GM21717 (cell line): Measurements from ENCODE around the gene RALGPS1.

Experiments used
- ATAC-seq: cut with Tn5 transposase; IDR thresholded peaks from one replicate; pipeline ENCODE4 v1.9.1; 2021; ENCODE audit warnings: mild to moderate bottlenecking, moderate library complexity; ENCODE audit not compliant: unreplicated experiment

Gene RALGPS1

DNA sequence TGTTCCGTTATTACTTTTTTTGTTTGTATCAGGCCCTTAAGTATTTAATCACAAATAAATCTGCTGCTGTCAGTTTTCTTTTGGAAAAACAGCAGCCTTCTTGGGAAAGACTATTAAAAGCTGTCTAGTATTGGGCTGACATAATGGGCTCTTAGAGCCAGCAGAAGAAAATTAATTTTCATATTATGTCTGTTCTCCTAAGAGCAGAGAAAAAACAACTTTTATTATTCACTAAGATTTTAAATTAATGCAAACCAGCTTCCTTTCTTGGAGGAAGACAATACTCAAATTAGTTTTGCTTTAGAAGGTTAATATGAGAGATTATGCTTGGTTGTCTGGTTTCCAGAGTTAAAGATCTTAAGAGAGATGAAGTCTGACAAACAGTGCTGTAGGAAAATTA lies 319.4 kb downstream of the RALGPS1 start:
- no peak for ATAC-seq

DNA sequence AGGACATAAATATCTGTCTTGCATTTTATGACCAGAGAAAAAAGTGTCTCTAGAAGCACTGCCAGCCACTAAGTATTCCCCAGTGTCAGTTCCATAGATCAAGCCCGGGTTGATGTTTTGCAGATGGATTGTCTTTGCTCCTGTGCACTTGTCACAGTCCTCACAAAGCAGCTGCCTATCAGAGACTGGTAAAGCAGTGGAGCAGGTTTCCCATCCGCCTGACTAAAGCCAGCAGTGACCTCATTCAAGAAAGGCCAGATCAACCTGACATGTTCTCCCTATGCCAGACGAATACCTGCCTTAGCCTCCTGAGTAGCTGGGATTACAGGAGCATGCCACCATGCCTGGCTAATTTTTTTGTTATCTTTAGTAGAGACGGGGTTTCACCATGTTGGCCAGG lies 323.2 kb downstream of the RALGPS1 start:
- ATAC-seq: no peak

DNA sequence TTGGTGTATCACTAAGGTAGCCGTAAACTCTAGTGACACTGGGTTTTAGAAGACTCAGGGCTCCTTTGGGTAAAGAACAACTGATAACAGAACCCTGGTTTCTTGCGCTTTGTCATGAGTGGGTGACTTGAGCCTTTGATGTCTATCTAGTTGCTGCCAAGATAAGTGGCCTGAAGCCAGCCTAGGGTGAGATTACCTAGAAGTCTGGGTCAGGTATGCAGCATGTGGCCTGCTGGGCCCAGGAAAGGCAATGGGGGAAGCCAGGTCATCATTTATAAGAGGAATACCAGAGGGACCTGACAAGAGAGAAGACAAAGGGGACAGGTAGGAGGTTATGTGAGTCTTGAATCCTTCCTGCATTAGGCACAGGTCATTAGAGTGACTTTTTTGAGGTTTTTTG lies 326.8 kb downstream of the RALGPS1 start:
- no peak for ATAC-seq

DNA sequence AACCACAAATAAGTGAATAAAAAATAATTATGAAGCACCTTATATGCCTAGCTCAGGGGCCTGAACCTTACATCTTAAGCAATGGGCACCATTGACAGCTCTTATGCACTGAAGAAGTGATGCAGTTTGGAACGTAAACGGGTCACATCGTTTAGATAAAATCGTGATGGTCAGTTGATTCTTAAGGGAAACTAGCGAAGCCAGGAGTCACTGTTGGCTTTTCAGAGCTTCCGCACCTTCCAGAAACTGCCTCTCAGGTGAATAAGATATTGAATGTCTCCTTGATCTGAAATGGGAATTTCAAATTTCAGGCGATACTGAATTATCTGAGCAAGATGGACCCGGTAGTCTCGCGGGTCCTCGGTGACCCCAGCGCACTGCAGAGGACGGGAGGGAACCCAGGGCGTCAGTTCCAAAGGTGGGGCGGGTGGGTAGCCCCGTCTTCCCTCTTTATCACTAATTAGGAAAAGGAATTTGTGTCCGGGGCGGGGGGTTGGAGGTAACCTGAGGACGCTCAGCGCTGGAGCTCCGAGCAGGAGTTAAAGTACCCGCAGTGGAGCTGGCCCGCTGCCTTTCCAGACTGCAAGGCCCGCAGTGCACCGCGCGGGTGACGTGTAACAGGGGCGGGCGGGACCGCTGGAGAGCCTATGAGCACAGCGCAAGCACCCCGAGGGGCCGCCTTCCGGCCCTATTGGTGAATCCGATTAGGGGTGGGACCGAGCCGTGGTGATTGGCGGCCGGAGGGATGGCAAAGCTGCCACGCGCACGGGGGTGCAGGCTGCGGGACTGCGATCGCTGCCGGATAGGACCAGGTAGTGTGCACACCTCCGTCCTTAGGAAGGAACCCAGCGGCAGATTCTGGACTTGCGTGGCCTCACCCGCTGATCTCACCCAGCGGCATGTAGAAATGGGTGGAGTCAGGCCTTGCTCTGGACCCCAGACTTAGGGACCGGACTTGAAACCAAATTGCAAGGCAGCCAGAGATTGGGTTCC lies 330.3 kb downstream of the RALGPS1 start:
- peak; percentile 99 for ATAC-seq

DNA sequence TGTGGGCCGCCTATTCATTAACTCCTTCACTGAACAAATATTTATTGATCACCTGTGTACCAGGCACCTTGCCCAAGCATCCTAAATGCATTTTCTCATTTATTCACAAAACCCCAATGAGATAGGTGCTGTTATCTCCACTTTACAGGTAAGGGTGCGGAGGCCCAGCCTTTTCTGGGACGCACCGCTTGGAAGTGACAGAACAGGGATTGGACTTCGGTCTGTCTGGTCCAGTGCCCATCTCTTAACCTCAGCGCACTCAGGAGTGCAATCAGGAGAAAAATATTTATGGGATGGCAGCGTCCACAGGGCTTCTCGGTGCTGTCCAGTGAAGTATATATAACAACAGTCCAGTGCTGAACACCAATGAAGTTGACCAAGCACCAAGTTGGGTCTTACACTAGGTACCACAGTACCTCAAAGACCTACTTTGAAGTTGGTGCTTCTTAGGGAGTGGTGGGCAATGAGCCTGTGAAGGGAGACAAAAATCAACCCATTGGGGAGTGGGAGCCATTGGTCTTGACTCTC lies 331.1 kb downstream of the RALGPS1 start:
- ATAC-seq: no peak

DNA sequence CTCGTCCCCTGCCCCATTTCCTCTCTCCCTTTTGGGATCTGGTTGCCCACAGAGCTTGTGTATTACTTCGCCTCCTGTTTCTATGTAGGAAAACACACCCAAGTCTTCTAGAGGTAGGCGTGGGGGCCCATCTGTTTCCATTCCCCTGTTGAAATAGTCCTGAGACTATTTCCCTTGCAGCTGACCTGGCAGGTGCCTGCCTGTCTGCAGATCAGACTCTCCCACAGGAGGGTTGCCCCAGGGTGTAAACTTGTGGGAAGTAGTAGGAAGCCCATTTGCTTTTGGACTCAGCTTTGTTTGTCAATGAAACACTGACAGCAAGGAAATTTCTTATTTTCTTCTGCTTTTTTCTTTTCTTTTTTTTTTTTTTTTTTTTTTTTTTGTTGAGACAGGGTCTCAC lies 333.7 kb downstream of the RALGPS1 start:
- ATAC-seq: no peak

DNA sequence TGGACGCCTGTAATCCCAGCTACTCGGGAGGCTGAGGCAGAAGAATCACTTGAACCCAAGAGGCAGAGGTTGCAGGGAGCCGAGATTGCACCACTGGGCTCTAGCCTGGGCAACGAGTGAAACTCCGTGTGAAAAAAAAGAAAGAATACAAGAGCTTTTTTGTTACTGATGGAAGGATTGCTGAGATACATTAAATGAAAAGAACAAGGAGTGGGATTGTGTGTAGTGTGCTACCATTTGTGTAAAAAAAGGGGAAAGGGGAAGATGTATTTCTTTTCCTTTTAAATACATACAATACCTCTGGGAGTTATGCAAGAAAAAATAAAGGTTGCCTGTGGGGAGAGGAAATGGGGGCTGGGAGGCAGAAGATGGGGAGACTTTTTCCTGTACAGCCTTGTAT lies 335.3 kb downstream of the RALGPS1 start:
- no peak for ATAC-seq

DNA sequence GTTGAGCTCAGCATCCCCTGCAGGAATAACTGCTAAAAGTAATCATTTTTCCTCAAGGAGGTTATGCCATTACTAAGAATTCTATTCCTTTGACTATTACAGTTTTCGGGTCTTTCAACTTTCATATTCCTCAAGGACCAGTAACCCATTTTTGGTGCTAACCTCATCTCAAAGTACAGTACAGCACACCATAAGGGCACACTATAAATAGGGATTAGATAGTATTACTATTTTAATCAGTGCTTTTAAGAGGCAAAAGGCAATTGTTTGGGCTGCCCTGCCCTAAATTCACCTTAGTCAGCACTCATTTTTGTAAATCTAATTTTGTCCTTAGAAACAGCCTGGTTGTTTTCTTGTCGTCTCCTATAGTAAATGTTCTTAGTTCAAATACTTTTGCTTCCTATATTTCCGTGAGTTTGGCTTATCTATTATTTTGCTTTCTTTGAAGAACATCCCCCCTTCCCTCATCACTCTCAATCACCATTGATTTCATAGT lies 336.4 kb downstream of the RALGPS1 start:
- no peak for ATAC-seq

DNA sequence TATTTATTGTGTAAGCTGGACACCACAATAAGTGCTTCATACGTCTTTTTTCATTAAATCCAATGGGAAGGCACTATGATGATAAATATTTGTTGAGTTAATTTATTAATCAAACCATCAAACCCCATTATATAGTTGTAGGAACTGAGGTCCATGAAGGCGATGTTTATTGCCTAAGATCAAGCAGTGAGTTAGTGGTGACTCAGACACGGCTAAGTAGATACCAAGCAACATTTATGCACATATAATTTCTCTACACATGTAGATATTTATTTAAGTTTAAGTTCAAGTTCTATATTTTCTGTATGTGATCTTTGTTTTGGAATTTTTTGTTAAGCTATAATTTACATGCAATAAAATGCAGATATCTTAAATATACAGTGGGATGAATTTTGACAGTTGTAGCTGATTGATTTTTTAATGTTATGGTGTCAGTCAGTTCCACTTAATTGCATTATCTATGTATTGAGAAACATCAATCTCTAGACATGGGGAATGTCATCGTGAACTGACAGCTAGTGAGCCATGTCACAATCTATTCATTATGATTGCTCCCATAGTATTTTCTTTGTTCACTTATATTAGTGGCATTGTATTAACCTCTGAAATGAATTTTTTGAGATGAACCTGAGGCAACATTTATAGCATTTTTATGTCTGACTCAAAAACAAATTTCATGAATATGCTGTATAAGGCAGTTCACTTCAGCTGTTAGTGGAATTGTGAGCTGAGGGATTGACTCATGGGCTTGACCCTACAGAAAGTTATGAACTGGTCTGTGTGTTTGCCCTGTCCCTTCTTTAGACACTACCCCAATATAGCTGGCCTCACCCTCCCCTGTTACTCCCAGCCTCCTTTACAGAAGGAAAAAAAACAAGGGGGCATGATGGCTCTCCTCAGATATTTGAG lies 338.1 kb downstream of the RALGPS1 start:
- no peak for ATAC-seq

DNA sequence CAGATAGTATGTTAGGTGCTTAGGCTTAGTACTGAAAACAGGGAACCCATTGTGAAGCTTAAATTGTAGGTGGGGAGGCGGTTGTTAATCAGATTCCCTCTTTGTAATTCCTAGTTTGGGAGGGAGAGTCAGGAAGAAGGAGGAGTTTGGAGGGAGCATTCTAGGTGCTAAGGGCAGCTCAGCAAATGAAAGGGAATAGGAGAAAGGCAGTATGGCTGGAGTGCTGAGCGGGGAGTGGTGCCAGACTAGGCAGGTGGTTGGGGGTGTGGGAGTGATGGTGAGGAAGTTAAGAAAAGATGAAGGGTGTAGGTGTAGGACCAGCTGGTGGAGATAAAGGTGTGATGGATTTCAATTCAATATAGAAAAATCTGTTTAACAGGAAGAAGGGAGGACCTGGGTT lies 338.9 kb downstream of the RALGPS1 start:
- no peak for ATAC-seq

DNA sequence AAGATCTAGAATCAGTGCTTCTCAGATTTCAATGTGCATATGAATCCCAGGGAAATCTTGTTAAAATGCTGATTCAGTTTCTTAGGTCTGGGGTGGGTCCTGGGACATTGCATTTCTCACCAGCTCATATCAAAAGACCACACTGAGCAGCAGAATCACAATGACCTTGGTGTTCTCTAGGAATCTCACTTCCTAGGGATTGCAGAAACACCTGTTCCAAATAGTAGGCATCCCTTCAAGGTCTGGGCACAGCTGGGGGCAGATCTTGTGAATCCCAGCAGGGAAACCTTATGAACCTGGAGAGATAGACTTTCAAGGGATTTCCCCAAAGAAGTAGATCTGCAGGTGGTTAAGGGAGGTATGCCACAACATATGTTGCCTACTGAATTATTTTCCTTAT lies 341.1 kb downstream of the RALGPS1 start:
- ATAC-seq: no peak

DNA sequence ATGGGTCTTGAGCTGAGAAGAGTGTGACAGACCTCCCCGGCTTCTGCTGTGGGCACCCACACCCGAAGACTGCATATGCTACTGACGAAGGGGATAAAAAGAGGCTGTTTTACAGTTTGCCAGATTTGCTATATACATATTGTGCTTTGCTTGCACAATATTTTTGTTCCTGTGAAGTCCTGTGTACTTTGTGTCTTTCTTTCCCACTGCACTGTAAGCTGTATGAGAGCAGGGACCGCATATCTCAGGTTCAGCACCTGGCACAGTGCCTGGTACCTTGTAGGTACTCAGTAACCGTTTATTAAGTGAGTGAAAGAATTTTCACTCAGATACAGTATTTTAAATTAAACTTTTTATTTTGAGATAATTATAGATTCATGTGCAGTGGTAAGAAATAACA lies 341.7 kb downstream of the RALGPS1 start:
- no peak for ATAC-seq

DNA sequence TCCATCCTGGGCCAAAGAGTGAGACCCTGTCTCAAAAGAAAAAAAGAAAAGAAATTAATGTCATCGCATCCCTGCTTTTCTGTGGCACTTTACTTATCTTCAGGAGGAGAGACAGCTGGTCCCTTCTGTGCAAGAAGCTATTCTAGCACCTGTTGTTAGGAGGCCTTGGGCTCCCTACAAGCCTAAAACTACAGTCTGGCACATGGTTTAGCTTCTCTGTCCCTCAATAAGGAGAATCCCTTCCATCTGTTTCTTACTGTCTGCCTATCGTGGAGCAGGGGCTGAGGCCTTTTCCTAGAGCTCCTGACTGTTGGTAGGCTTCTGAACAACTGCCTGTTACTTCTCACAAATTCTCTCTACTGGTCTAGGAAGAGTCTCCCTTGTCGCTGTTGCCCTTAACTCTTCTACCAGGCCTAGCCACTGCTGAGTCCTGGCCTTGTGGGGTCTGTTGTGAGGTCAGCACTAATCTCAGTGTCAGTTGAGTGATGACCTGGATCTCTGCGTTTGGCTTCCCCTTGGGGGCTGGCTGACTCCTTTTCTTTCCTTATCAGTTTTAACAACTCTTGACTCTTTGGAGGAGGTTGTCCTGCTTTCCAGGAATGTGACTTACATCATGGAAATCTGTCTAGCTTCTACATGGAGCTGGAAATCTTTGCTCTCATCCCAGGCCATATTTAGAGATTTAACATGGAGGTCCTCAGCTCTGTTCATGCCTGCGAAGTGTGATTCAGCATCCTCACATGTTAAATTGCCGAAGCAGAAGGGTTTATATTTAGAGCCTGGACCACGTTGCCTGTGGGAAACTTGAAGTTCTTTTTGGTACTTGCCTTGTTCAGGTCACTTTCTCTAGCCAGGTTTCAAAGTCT lies 344.3 kb downstream of the RALGPS1 start:
- ATAC-seq: no peak

DNA sequence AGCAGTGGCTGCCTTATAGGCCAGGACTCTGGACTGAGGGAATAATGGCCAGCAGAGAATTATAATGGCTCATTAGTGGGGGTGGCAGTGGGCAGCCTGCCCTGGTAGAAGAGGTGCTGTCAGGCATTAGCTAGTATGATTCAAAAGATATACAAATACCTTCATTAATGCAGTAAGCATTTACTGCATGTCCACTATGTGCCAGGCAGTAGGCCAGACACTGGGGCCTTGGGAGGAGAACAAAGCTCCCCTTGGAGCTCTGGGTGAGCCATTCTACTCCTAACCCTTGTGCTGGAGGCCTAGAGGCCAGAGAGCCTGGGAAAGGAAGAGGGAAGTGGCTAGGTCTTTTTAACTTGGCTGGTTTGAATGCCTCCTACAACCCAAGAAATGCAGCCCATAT lies 348.0 kb downstream of the RALGPS1 start:
- no peak for ATAC-seq

DNA sequence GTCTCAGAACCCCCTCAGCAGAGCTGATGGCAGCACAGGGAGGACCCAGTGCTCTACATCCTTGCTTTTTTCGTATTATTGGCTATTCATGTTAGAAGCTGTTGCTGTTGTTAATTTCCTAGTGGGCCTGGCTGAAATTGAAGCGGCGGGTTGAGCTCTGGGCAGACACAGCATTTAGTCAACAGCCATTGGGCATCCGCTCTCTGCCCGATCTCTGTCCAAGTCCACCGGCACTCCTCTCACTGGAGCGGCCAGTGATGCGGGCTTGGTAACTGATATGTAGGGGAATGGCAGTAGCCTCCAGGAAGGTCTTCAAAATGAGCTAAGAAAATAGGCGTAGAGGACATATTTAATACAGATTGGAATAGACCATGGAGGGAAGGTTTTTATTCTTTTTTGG lies 348.7 kb downstream of the RALGPS1 start:
- no peak for ATAC-seq

DNA sequence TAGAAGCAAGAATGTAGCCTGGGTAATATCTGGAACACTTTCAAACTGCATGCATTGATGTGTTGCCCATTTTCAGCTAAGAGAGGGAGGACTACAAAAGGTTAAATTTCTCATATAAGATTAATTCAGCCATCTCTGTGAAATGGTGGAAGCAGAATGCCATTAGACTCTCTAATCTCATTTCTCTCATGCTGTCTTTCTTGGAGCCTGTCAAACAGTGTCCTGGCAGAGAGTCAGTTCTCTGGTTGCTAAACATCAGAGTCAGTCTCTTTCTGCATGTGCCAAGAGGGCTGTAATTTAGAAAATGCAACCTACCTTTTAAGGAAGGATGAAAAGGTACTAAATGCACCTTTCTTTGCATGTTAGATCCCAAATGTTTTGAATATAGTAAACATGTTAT lies 349.1 kb downstream of the RALGPS1 start:
- no peak for ATAC-seq

DNA sequence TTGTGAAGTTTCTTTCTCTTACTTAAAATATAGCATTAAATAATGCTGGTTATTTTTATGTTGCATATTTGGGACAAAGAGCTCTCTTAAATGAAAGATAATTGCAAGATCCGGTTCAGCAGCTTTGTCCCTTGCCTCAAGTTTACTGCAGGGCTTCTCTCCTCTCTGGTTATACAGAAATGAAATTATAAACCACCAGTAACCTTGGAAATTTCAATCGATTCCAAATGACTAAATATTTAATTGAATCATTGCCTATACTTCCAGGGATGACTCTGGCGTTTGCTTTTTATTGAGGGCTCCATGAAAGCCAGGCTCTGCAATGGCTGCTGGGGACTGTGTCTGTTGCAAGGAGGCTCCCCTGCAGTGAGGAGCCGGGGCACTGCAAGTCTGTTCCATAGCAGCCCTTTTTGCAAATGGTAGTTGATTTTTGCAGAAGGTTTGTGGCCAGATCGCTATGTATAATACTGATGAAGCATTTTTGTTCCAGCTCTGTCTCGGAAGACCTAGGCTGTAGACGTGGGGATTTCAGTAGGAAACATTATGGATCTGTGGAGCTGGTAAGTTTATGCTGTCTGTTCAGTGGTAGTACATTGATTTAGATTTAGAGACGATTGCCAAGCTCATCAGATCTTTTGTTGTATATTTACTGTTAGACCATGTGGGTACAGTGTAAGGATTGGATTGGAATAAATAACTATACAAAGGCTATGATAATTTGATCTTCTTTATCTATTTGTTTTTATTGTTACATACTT lies 350.1 kb downstream of the RALGPS1 start, which contains the start of gene GARNL3:
GARNL3 (plus strand) TSS at position 313 of the 758 bp plus-strand sequence; CDS start at position 417, 104 bp downstream.
- ATAC-seq: no peak

DNA sequence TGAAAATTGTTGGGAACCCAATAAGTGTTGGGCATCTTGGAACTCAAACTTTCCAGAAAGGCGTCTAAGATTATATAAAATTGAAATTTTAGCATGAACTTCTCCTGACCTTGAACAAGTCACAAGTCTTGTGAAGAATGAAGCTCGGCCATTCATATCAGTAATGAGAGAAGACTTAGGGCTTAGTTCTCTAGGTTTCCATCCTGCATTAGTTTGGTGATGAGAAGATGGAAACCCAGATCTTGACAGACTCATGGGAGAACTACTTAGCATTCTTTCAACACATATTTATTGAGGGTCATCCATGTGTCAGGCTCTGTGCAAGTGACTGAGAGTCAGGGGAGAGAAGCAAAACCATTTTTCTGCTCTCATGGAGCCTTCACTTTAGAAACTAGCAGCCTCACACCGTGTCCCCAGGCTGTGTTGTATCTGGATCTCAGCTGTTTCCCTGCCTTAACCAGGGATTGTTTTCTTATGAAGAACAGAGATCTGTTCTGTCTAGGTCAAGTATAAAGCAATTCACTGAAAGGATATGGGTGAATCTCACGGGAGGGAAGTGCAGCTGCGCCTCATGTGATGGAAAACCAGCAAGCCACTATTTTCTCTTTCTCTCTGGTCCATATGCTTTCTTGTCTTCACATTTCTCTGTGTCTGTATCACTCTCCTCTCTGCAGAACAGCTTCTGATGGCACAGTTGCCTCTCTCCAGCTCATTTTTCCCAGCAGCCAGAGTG lies 353.4 kb downstream of the RALGPS1 start:
- no peak for ATAC-seq

DNA sequence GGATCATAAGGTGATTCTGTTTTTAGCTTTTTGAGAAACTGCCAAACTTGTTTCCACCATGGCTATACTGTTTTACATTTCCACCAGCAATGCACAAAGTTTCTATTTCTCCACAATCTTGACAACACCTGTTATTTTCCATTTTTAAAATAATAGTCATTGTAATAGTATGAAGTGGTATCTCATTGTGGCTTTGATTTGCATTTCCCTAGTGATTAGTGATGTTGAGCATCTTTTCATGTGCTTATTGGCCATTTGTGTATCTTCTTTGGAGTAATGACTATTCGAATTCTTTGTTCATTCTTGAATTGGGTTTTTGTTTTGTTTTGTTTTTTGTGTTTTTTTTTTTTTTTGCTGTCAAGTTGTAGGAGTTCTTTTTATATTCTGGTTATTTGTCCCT lies 354.9 kb downstream of the RALGPS1 start:
- ATAC-seq: no peak
